Right kidney (tissue), 1 donor: ENCODE data around the gene LRRK1.

Experiments used
- DNase-seq: peaks from one replicate; pipeline ENCODE4 v3.0.0-alpha.2; 2016

The LRRK1 gene

DNA sequence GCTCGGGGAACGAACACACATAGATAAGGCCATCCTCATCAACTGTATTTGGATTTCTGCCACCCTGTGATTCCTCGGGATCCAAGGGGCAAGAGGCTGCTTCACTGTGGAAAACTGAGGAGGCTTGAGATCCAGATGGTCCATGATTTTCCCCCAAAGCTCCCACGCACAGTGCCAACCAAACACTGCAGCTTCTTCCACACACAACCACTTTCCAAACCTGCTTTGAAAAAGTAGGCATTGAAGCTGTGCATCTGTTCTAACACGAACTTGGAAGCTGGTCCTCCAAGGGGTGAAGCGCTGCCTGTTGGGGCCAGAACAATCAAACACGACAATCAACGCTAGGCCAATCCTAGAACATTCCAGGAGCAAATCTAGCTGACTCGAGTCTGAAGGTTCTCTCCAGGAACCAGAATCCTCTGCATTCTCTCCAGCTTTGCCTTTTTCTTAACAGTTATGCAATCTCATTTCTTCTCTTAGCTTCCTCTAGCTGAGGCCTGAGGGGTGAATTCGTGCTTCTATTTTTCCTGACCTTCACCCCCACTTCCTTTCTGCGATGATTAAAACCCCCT lies 104.4 kb downstream of the LRRK1 start:
- DNase-seq, result no peak

DNA sequence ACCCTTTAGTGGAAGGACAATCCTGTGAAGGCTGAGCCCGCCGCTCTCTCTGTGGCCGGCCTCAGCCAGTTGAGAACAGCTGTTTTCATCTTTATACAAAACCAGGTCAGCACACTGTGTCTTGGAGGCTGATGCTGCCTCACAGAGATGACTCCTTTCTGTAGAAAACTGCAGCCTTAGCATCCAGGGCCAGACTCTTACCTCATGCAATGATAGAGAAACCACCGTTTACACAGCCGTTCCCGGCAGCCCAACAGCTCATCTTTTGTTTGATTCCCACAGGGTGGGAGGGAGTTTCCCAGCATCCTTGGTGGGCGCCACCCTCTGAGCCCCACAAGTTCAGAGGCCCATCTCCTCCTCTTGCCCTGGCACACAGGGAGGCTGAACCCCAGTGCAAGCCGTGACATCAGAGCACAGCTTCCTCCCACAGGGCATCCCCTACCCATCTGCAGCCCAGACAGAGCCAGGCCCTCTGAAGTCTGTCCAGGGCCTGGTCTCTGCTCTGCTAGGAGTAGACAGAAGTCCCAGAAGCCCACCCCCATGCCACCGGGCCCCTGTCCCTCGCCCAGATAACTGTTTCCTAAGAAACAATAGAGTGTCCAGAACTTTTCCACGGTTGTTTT lies 105.0 kb downstream of the LRRK1 start:
- no peak for DNase-seq

DNA sequence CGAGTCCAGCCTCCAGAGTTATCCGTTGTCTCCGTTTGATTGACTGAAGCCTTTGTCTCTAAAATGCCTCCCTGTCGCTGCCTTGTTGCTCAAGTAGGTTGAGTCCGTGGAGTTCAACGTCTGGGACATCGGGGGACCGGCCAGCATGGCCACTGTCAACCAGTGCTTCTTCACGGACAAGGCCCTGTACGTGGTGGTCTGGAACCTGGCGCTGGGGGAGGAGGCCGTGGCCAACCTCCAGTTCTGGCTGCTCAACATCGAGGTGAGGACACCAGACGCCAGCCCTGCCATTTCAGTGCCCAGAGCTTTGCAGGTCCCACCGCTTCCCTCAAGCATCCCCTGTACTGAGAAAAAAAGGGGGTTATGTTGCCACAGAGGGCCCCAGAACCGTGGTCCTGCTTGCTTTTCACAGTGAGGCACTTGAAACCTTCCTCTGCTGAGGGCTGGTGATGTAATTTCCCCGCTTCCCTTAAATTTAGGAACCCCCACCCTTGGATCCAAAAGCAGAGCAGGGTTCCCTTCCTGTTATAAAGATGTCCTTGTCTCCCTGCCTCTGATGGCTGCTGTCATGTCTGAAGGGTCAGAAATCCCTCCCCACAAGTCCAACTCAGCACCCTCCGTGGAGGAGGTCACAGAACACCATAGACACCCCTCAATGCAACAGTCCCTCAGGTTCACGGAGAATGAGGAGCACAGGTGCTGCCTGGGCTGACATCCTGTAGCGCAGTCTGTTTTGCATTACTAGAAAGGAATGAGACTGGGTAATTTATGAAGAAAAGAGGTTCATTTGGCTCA lies 105.7 kb downstream of the LRRK1 start:
- DNase-seq, result no peak

DNA sequence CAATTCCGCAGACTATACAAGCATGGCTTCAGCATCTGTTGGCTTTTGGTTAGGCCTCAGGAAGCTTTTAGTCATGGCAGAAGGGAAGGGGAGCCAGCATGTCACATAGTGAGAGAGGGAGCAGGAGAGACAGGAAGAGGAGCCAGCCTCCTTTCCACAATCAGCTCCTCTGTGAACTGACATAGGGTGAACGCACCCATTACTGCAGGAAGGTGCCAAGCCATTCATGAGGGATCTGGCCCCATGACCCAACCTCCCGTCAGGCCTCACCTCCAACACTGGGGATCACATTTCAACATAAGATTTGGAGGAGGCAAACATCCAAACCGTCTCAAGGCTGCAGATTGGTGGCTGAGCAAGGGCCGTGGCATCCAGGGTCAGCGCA lies 106.3 kb downstream of the LRRK1 start:
- no peak for DNase-seq

DNA sequence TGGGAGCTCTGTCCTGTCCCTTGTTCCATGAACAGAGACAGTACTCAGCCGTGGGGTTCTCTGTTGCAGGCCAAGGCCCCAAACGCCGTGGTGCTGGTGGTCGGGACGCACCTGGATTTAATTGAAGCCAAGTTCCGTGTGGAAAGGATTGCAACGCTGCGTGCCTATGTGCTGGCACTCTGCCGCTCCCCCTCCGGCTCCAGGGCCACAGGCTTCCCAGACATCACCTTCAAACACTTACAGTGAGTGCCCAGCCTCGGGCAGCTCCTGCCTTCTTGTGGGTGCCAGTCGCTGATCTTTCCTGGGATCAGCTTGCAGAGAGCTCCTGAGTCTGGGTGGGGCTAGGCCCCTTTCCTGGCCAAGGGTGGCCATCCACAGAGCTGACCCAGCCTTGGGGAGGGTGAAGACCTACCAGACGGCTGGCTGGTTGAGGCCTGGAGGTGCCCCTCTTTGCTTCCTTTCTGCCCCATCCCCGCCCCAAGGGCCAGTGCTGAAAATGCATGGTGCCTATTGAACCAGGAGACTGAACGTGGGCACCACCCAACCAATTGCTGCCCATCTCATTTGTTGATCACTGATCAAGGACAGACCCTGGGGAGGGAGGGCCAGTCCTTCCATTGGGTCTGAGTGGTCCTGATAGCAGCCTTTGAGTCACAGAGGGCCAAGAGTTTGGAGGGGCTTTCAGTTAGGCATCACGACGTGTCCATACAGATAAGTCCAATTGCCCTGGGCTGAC lies 106.9 kb downstream of the LRRK1 start:
- DNase-seq, result no peak

DNA sequence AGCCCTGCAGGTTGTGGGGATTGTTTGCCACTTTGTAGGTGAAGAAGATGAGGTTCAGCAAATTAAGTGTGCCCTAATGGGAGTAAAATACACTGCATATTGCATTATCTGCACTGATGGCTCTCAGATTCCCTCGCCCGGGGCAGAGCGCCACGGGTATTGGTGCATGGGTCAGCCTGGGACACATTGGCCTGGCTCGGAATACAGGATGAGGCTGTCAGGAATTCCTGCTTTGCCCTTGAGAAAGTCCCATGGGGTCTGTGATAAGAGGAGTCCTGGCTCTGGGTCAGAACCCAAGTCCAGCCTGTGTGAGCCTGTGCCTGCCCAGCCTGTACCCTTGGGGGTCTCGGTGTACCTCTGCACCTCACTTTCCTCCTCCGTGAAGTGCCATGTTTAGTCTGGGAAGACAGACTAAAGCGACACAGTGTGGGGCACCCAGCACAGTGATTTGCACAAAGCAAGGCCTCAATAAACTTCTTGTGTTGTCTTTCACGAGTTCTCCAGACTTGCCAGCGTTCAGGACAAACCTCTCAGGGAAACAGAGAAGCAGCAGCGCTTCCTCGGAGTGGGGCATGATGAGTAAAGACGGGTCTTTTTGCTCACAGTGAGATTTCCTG lies 107.6 kb downstream of the LRRK1 start:
- DNase-seq, result no peak

DNA sequence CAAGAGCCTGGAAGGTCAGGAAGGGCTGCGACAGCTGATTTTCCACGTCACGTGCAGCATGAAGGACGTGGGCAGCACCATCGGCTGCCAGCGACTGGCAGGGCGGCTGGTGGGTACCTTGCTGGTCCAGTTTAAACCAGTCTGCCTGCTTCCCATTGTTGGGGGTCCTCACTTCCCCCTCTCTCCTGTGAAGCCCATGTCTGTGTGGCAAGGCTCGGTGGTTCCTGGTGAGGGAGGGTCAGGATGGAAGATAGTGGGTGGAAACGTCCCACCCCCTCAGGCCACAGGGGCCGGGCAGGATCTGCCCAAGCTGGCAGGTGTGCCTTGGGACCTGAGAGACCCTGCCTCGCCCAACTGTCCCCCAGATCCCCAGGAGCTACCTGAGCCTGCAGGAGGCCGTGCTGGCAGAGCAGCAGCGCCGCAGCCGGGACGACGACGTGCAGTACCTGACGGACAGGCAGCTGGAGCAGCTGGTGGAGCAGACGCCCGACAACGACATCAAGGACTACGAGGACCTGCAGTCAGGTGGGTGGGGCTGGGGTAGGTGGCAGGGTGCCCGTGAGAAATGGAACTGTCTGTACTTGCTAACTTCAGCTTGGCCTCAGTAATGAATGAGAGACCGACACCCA lies 108.2 kb downstream of the LRRK1 start:
- no peak for DNase-seq

DNA sequence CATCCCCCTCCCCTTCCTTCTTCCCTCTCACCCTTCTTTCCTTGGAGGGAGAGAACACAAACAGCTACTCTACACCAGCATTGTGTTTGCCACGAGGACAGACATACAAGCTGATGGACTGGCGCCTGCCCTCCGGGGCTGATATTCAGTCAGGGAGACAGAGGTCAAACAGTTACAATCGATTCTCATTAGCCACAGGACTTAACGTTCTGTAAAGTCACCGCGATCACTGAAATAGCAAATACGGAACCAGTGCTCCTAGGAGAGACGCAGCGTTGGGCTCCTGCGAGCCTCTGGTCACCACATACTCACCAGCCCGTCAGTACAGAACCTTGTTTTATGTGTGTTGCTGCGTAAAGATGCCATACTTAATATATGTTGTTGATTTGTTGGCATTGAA lies 108.8 kb downstream of the LRRK1 start:
- no peak for DNase-seq

DNA sequence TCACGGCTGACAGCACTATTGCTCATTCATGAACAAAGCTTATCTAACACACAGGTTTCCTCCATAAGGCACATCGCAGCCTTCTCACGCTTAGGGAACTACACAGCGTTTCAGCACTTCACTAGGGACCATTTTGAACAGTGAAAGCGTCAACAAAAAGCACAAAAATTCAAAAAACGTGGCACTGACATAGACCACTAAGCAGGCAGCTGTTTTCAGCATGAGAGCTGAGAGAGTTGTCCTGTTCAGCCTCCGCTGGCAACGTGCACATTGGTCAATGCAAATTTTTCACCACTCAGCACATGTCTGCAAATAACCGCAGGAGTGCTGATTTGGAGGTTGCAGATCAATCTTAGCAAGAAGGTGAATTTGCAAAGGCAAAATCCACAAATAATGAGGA lies 109.2 kb downstream of the LRRK1 start:
- DNase-seq, result no peak

DNA sequence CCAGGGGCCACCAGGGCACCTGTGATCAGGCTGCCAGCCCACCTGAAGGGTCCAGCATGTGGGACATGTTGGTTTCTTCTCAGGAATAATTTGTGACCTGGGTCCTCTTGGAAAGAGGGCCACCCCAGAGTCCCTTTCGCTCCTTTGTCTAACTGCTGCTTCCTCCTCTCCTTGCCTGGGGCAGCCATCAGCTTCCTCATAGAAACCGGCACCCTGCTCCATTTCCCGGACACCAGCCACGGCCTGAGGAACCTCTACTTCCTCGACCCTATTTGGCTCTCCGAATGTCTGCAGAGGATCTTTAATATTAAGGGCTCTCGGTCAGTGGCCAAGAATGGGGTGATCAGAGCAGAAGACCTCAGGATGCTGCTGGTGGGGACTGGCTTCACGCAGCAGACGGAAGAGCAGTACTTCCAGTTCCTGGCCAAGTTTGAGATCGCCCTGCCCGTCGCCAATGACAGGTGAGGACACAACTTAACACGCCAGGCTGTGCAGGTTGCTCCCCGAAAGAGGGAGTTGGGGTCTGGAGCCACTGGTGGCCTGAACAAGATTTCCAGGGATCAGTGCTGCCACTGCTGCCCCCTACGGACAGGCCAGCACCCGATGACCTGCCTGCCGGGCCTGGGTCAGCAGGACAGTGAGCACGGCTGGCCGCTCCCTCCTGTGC lies 109.7 kb downstream of the LRRK1 start:
- DNase-seq, result no peak

DNA sequence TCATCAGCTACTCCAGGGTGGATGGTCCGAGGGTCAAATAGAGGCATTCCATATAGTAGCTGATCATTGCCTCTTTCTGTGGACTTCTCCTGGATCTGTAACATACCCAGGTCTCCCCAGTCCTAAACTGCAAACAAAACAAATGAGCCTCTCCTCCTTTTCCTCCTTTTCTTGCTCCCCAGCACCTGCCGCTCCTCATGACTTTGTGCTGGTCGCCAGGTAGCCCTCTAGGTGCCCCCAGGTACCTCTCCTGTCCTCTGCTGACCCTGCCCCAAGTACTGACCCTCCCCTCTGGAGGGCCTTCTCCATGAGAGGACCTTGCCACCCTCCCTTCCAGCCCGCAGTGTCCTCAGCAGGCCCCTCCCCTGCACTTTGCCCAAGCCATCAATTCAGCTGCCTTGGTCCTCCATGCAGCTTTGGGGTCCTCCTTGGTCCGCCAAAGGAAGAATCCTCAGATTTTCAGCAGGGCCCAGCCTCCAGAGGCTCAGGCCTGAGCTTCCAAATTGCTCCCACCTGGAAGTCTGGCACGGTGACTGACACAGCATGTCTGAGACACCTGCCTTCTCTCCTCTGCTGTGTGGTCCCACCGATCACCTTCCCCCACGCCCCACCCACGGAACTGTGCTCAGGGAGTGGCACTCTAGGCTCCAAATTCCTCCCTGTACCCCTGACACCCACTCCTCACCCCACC lies 111.0 kb downstream of the LRRK1 start:
- no peak for DNase-seq

DNA sequence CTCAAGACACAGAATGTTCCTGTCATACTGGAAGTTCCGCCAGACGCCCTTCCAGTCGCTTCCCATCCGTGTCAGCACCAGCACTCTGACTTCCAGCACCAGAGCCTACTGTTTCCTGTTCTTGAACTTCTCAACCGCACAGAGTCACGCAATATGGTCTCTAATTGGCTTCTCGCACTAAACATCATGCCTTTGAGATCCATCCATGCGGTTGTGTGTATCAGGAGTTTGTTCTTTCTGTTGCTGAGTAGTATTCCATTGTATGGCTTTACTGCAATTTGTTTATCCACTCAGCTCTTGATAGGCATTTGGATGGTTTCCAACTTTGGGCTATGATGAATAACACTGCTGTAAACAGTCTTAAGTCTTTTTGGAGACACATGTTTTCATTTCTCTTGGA lies 112.1 kb downstream of the LRRK1 start:
- no peak for DNase-seq

DNA sequence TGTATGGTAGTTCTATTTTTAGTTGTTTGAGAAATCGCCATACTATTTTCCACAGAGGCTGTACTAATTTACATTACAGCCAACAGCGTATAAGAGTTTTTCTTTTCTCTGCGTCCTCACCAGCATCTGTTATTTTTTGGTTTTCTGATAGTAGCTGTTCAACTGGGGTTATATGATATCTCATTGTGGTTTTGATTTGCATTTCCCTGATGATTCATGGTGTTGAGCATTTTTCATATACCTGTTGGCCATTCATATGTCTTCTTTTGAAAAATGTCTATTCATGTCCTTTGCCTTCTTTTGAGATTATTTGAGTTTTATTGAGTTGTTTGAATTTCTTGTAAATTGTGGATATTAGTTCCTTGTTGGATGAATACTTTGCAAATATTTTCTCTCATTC lies 114.6 kb downstream of the LRRK1 start:
- no peak for DNase-seq

DNA sequence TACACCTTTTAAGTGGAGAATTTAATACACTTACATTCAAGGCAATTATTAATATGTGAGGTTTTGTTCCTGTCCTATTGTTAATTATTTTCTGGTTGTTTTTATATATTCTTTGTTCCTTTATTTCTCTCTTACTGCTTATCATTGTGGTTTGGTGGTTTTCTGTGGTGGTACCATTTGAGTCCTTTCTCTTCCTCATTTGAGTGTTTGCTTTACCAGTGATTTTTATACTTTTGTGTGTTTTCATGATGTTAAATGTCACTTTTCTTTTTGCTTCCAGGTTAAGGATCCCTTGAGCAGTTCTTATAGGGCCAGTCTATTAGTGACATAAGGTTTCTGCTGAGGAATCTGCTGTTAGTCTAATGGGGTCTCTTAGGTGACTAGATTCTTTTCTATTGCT lies 116.5 kb downstream of the LRRK1 start:
- DNase-seq, result no peak

DNA sequence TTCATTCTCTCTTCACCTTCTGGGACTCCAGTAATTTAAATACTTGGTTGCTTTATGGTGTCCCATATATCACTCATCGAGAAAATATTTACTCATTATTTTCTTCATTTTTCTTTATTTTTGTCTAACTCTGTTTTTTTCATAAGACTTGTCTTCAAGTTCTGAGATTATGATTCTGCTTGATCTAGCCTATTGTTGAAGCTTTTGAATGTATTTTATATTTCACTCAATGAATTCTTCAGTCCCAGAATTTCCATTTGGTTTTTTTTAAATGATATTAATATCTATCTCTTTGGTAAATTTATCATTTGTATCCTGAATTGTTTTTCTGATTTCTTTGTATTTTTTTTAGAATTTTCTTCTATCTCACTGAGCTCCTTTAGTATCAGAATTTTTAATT lies 117.0 kb downstream of the LRRK1 start:
- no peak for DNase-seq

DNA sequence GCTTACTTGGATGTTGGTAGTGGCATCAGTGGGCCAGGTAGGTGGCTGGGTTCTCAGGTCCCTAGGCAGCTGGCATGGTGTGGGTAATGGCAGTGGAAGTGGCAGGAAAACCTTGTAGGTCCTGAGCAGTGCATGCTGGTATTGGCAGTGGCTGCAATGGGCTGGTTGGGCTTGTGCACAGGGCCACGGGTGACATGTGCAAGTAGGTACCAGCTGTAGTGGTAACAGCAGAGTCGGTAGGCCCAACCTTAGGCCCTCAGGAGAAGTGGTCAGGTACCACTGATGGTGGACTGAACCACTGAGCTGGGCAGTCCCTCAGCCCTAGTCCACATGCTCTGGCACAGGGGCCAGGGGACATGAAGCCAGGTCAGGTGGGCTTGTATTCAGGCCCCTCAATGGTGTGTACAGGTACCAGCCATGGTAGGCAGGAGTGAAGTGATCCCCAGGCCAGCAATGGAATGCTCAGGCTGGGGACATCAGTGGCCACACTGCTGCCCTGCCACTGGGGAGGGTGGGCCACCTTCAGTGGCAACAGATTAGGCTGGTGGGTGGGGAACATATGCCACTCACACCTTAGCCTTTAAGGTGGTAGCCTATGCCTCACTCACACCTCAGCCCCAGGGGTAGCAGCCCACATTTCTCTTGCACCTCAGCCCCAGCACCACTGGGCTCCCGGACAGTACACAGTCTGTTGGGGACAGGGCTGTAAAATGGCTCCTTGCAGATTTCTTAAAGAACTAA lies 118.1 kb downstream of the LRRK1 start:
- DNase-seq, result no peak

DNA sequence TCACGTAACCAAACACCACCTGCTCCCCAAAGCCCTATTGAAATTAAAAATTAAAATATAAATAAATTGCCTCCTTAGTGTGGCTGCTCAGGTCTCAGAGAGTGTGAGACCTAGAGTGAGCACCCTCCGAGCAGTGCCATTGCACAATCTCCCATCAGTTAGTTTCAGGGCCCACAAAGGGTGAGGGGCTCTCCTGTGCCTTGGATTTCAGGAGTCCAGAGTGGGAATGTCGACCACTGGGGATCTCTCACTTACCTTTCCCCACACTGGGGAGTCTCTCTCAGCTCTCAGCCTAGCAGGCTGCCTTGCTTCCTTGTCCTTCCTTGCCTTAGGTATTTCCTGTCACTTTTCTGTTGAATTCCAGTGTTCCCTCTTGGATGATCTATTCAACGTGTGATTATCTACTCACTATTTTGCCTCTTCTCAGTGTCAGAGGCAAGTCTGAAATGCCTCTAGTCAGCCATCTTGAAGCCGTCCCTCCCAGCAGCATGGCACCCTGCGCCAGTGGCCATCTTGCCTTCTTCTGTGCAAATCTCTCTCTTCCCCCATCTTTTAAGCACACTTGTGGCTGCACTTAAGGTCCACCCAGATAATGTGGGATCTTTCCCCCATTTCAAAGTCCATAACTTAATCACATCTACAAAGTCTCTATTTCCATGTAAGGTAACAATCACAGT lies 119.3 kb downstream of the LRRK1 start:
- DNase-seq, result no peak

DNA sequence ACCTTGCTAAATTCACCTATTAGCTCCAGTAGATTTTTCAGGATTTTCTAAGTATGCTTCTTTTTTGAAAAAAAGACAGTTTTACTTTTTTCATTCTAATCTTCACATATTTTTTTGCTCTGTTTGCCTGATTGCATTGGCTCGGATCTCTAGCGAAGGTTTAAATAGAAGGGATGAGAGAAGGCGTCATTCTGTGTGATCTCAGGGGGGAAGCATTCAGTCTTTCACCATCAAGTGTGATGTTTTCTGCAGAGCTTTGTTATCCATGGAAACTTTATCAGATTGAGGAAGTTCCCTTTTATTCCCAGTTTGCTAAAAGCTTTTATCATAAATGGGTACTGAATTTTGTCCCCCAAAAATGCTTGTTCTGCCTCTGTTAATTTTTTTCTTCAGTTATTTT lies 120.3 kb downstream of the LRRK1 start:
- no peak for DNase-seq

DNA sequence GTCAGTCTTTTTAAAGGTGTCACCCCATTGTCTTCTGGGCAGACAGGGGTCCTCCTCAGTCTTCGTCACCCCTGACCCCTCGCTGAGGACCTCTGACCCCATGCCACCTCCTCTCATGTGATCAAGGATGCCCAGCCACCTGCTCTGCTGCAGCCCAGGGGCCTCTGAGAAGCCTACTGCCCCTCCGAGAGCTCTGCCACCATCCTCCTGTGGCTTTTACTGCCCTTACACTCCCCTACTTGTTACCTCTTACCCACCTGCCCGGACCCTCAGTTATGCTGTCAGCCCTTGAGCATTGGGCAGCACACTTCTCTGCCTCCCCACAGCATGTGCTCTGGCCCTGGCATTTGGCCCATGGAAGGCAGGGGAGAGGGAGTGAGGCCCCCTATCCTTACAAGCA lies 123.2 kb downstream of the LRRK1 start:
- no peak for DNase-seq

DNA sequence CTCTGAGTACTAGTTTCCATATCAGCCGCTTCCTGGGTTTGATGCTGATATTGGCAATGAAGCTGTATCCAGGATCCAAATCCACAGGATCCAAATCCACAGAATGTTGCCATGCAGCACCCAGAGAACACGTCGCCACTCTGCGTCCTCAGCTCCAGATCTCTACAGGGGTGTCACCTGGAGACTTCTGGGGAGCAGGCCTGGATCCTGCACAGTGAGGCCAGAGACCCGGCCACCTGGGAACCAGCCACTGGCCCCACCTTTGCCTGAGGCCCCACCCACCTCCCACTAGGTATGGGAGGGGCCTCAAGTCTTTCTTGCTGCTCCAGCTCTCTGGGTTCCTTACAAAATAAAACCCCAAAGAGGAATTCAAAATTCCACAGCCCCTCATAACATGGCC lies 123.9 kb downstream of the LRRK1 start:
- DNase-seq, result no peak
